Subcutaneous adipose tissue (tissue), 4 donors: ENCODE measurements around the gene ADAM10. TPM values are rescaled to one million over a fixed set of nuclear protein-coding genes. Genes with fewer than 3 reads are reported as not detected.

Experiments
- CTCF ChIP-seq: fragments of 450-650 bp; IDR thresholded peaks from one replicate; pipeline ENCODE4 v1.5.1; 2016; ENCODE audit warnings: low read depth, mild to moderate bottlenecking, control low read depth, antibody characterized with exemption, moderate library complexity
- total RNA-seq, 4 donors: library from RNA; depleted of rRNA; stranded (reverse); fragments of >200 nt; gene quantifications; one replicate each; pipeline ENCODE4 v1.1.0, GENCODE V29; 2016

Gene ADAM10
- total RNA-seq, result 100 to 1,000 TPM in 1 of 4 donors, 10 to 100 TPM in 3; 55.4 to 105 (median 57.6) TPM

GRCh38 chr15:58749532-58750337, at the start of gene ADAM10:
ADAM10 (minus strand) TSS chr15:58749707; CDS start chr15:58749534, 173 bp downstream.
- no peak for TF ChIP-seq CTCF

- no peak for TF ChIP-seq CTCF
These were observed 48.0 kb upstream of the ADAM10 start for GRCh38 chr15:58797505-58797904.

GRCh38 chr15:58795825-58796224, 46.3 kb upstream of the ADAM10 start:
- TF ChIP-seq CTCF, result no peak

GRCh38 chr15:58793862-58794261, 44.4 kb upstream of the ADAM10 start:
- TF ChIP-seq CTCF, result no peak

GRCh38 chr15:58788056-58788710, 38.7 kb upstream of the ADAM10 start:
- TF ChIP-seq CTCF, result no peak

GRCh38 chr15:58785355-58785754, 35.8 kb upstream of the ADAM10 start:
- no peak for TF ChIP-seq CTCF

- no peak for TF ChIP-seq CTCF
These were observed 30.0 kb upstream of the ADAM10 start for GRCh38 chr15:58779554-58779953.
